ENCODE measurements around the gene PNLIPRP3. TPM values are rescaled to one million over a fixed set of nuclear protein-coding genes. Genes with fewer than 3 reads are reported as not detected.

Gene PNLIPRP3
- total and polyA plus RNA-seq, 9 of the 15 experiments (the other 6 are each of a cell fraction or from before 2014, with no cell fraction given), result not detected

DNA sequence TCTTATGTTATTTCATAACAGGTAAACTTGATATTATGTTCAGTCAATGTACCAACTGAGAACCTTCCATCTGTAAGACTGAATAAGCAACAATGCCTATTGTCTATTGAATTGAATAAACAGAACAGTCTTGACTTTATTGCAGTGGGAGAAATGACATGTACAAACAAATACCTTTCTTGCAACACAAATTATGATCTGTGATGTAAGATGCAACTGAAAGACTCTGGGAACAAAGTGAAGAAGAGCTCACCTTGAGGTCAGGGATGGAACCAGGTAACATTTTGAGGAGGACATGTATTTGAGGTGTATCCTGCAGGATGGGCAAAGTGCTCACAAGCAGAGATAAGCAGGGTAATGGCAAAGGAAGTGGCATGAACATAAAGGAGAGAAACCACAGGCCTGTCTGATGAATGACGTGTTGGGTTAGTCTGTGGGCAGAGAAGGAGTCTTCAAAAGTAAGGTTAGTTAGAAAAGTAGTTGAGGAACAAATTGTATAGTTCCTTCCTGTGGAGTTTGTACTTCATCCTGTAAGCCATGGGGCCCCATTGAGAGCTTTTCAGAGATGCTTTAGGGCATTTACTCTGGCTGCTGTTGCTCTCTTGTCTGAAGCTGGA, 9.5 kb downstream of the PNLIPRP3 start:
- FAIRE-seq, result no peak
- no peak for DNase-seq (ENCODE audit: extremely low read depth in 1 of 4, low spot score in 3 of 4)
- Histone ChIP-seq H3K4me3 (no peak overlapping the region), H3K27ac (ENCODE audit: extremely low read depth, low read depth, low read length) (no peak overlapping the region), H3K36me3 (ENCODE audit: control insufficient read depth, insufficient read depth, low read length) (no peaks in the 10 kb centered on the region), H4K20me1 (replicated peaks; ENCODE audit: control insufficient read depth, insufficient read depth, low read length) (no peaks in the 10 kb centered on the region), H3K9ac (ENCODE audit: insufficient read depth in 1 of 2, low read depth in 2 of 2, low read length in 2 of 2) (no peak overlapping the region), H3K79me2 (ENCODE audit: control insufficient read depth, insufficient read depth, low read length) (no peaks in the 10 kb centered on the region), H3K27me3 (ENCODE audit: control insufficient read depth in 2 of 2, insufficient read depth in 2 of 2, low read length in 2 of 2) (no peaks in the 10 kb centered on the region), H2AFZ (ENCODE audit: low read depth, low read length) (no peak overlapping the region), H3K9me1 (ENCODE audit: control insufficient read depth, insufficient read depth, low read length) (no peaks in the 10 kb centered on the region), H3K9me3 (replicated peaks; ENCODE audit: control insufficient read depth, insufficient read depth, low read depth, low read length) (no peaks in the 10 kb centered on the region), H3K4me2 (ENCODE audit: insufficient read depth, low read length) (no peak overlapping the region), H3K4me1 (replicated peaks in 1 of 2; ENCODE audit: control insufficient read depth in 2 of 2, insufficient read depth in 2 of 2, low read length in 2 of 2) (no peaks in the 10 kb centered on the region)
- WGBS (ENCODE audit: insufficient coverage, low coverage, missing lambda C conversion rate), result 0% methylated on average over 1 of the region's 1 CpG
- TF ChIP-seq SMARCA5 (IDR thresholded peaks at IDR 0.05) (no peak), EHMT2 (IDR thresholded peaks at IDR 0.05) (no peak), CBFA2T3 (IDR thresholded peaks at IDR 0.05) (no peak), BCL6 (CRISPR knock-in tag; IDR thresholded peaks at IDR 0.05) (no peak), BMI1 (IDR thresholded peaks at IDR 0.05; ENCODE audit: low read length) (no peak), CBX3 (IDR thresholded peaks at IDR 0.05; ENCODE audit: borderline replicate concordance in 1 of 2, low read length in 2 of 2) (no peak)
- TF ChIP-seq, protein P1, sequence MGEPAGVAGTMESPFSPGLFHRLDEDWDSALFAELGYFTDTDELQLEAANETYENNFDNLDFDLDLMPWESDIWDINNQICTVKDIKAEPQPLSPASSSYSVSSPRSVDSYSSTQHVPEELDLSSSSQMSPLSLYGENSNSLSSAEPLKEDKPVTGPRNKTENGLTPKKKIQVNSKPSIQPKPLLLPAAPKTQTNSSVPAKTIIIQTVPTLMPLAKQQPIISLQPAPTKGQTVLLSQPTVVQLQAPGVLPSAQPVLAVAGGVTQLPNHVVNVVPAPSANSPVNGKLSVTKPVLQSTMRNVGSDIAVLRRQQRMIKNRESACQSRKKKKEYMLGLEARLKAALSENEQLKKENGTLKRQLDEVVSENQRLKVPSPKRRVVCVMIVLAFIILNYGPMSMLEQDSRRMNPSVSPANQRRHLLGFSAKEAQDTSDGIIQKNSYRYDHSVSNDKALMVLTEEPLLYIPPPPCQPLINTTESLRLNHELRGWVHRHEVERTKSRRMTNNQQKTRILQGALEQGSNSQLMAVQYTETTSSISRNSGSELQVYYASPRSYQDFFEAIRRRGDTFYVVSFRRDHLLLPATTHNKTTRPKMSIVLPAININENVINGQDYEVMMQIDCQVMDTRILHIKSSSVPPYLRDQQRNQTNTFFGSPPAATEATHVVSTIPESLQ (CRISPR knock-in tag; IDR thresholded peaks at IDR 0.05), result no peak
- TF ChIP-seq, protein P2, sequence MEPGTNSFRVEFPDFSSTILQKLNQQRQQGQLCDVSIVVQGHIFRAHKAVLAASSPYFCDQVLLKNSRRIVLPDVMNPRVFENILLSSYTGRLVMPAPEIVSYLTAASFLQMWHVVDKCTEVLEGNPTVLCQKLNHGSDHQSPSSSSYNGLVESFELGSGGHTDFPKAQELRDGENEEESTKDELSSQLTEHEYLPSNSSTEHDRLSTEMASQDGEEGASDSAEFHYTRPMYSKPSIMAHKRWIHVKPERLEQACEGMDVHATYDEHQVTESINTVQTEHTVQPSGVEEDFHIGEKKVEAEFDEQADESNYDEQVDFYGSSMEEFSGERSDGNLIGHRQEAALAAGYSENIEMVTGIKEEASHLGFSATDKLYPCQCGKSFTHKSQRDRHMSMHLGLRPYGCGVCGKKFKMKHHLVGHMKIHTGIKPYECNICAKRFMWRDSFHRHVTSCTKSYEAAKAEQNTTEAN (CRISPR knock-in tag; IDR thresholded peaks at IDR 0.05), result no peak
- in situ Hi-C loops (cut with MboI), result no loop called here
- intact Hi-C loops (cut with micrococcal nuclease), result no loop called here
- no TSS peak for BruUV-seq (replicated peaks)
- ChIA-PET POLR2A (no interaction called here), CTCF (ENCODE audit: low intra/inter-chr PET ratio) (no interaction called here)
- ATAC-seq, result no peak

Measured in K562 (cell line).